GM12875 (cell line): ENCODE results near the gene SLC3A2.
"Not testable (repeated sequence)": the region's sequence is repeated elsewhere in the genome, so short reads cannot be mapped to it uniquely, and the experiment has no call there.

Experiments
- H3K4me3 ChIP-seq: one replicate; pipeline ENCODE4 v1.5.1; 2011; ENCODE audit warnings: low read depth, low read length, control low read depth
- CTCF ChIP-seq: IDR thresholded peaks from 2 replicates; pipeline ENCODE4 v1.5.1; 2011; ENCODE audit warnings: low read depth, mild to moderate bottlenecking, control low read depth, inconsistent platforms, low read length, moderate library complexity, borderline replicate concordance; ENCODE audit not compliant: insufficient read depth

SLC3A2 gene

GRCh38 chr11:62930666-62931065 is 50.0 kb downstream of the SLC3A2 start:
- no peak overlapping the region for H3K4me3 ChIP-seq
- TF ChIP-seq CTCF = no peak

GRCh38 chr11:62931499-62932278 is 51.0 kb downstream of the SLC3A2 start:
- no peak for TF ChIP-seq CTCF
- no peak overlapping the region for H3K4me3 ChIP-seq

- no peak for TF ChIP-seq CTCF
- H3K4me3 ChIP-seq = no peak overlapping the region
Observed at GRCh38 chr11:62933285-62933684, 52.6 kb downstream of the SLC3A2 start.

GRCh38 chr11:62933750-62934495 is 53.2 kb downstream of the SLC3A2 start:
- TF ChIP-seq CTCF = no peak
- no peak overlapping the region for H3K4me3 ChIP-seq

GRCh38 chr11:62934496-62934785 is 53.7 kb downstream of the SLC3A2 start:
- no peak overlapping the region for H3K4me3 ChIP-seq
- TF ChIP-seq CTCF = no peak

GRCh38 chr11:62937528-62937927 is 56.8 kb downstream of the SLC3A2 start:
- H3K4me3 ChIP-seq = not testable (repeated sequence)
